Lung (tissue), 12 donors: Measurements from ENCODE around the gene SMIM21. TPM values are rescaled to one million over a fixed set of nuclear protein-coding genes. Genes with fewer than 3 reads are reported as not detected.

Source experiments
- ATAC-seq: fragments of 200-7000 bp; cut with Tn5 transposase; one replicate; pipeline ENCODE4 v1.9.1; 2020; ENCODE audit warnings: moderate number of reproducible peaks; ENCODE audit not compliant: insufficient read depth, low FRiP score
- DNase-seq, 3 donors: peaks; one replicate each; pipeline ENCODE4 v3.0.0-alpha.2; 2013 to 2017
- H3K27ac ChIP-seq, 2 donors: one replicate each; pipeline ENCODE4 v1.5.1; 2013; ENCODE audit warnings: mild to moderate bottlenecking in 2 of 2, moderate library complexity in 2 of 2, control low read depth in 1 of 2, inconsistent platforms in 1 of 2, low read depth in 1 of 2, low read length in 1 of 2
- H3K27me3 ChIP-seq, 3 donors: one replicate each; pipeline ENCODE4 v1.5.1; 2013; ENCODE audit warnings: low read length in 2 of 3; ENCODE audit not compliant: control insufficient read depth in 3 of 3, insufficient read depth in 3 of 3
- H3K36me3 ChIP-seq, 4 donors: one replicate each; pipeline ENCODE4 v1.5.1; 2013; ENCODE audit warnings: low read length in 4 of 4, mild to moderate bottlenecking in 1 of 4, moderate library complexity in 1 of 4; ENCODE audit not compliant: control insufficient read depth in 4 of 4, insufficient read depth in 4 of 4
- H3K4me1 ChIP-seq, 5 donors: one replicate each; pipeline ENCODE4 v1.5.1; 2013; ENCODE audit warnings: low read length in 5 of 5, mild to moderate bottlenecking in 2 of 5, moderate library complexity in 1 of 5; ENCODE audit not compliant: control insufficient read depth in 5 of 5, insufficient read depth in 5 of 5
- H3K4me3 ChIP-seq: one replicate; pipeline ENCODE4 v1.5.1; 2013; ENCODE audit warnings: mild to moderate bottlenecking, control low read depth, moderate library complexity
- H3K9ac ChIP-seq, 2 donors: one replicate each; pipeline ENCODE4 v1.5.1; 2013; ENCODE audit warnings: low read length in 2 of 2, control low read depth in 1 of 2; ENCODE audit not compliant: insufficient read depth in 1 of 2
- H3K9me3 ChIP-seq, 4 donors: one replicate each; pipeline ENCODE4 v1.5.1; 2013; ENCODE audit warnings: low read length in 3 of 4, mild to moderate bottlenecking in 1 of 4, moderate library complexity in 1 of 4; ENCODE audit not compliant: control insufficient read depth in 4 of 4, insufficient read depth in 3 of 4
- WGBS, 2 donors: extraction: QIAGEN DNeasy Blood & Tissue Kit; methylation state at CpG; one replicate each; pipeline ENCODE4 v1.1.7; 2013; 5-methylcytosine and 5-hydroxymethylcytosine counted together
- polyA plus RNA-seq, 2 donors: library from polyadenylated mRNA; stranded (reverse); fragments of 200-250 nt; gene quantifications; one replicate each; pipeline ENCODE4 v1.2.1, GENCODE V29; 2013
- total RNA-seq, 2 donors: library from RNA; depleted of rRNA in 1 of 2; stranded (reverse); fragments of >200 nt in 1 of 2; gene quantifications; one replicate each; pipeline ENCODE4 v1.2.1, GENCODE V29; 2014 to 2021
- TF ChIP-seq, protein P1 (sequence below): IDR thresholded peaks from 2 replicates; pipeline ENCODE4 v1.5.1; 2012; ENCODE audit warnings: mild to moderate bottlenecking; ENCODE audit errors: control extremely low read depth, extremely low read depth
- donor health status: control.
- donor health status: control.
- donor health status: Bipolar disorder and iron deficiency.
- donor health status: healthy.
- donor health status: DM: yes; HTN: yes; CAD: no.

SMIM21 gene
- total and polyA plus RNA-seq, 4 donors: not detected

DNA sequence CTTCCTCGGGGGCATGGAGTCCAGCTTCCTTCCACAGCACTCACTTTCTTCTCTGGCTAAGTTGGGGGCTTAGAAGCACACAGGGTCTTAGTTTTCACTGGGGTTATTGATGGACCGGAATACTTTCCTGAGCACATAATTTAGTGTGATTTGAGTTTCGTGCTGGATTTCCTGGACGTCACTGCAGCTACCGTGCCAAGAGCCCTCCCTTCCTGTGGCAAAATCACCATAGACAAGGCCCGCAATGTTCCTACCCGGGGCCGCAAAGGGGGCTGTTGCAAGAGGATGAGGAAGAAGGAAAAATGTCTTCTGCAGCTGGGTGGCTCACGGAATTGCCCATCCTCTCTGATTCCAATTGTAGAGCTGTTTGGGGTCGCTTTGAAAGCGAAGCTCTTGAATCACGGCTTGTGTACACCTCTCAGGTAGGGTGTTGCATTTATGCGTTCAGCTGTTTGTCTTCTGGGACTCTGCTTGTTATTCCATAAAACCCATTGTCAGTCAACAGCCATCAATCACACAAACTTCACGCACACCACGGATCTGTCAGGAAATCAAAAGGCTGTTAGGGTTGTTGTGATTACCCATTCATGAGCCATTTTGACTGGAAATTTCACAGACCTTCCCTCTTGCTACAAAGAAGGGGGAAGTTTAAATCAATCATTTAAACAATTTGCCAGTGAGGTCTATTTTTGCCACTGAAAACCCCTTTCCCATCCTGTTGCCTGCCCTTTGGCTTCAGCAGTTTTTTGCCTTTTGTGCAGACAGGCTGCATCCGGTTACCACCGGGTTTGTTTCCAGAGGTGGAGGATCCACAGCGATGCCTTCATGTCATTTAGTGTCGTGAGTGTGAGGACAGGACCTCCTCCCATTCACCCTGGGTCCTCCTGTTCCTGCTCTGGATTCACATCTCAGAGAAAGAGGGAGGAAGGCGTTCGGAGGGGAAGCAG lies 36.0 kb downstream of the SMIM21 start:
- DNase-seq (peak in 2 of 3 donors; percentile 30 to 34), ATAC-seq (no peak)
- Histone ChIP-seq H3K27ac (no peak overlapping the region), H3K4me3 (no peak overlapping the region), H3K36me3 (no peaks in the 10 kb centered on the region), H3K9ac (no peak overlapping the region), H3K9me3 (peaks cover 0 to 2% (median 0%) of the 10 kb centered on the region in 4 donors), H3K27me3 (no peaks in the 10 kb centered on the region), H3K4me1 (peaks cover 0 to 7% (median 0%) of the 10 kb centered on the region in 5 donors)
- WGBS, 2 donors: 55 to 61% methylated on average over 21 of the region's 21 CpGs
- TF ChIP-seq, protein P1, sequence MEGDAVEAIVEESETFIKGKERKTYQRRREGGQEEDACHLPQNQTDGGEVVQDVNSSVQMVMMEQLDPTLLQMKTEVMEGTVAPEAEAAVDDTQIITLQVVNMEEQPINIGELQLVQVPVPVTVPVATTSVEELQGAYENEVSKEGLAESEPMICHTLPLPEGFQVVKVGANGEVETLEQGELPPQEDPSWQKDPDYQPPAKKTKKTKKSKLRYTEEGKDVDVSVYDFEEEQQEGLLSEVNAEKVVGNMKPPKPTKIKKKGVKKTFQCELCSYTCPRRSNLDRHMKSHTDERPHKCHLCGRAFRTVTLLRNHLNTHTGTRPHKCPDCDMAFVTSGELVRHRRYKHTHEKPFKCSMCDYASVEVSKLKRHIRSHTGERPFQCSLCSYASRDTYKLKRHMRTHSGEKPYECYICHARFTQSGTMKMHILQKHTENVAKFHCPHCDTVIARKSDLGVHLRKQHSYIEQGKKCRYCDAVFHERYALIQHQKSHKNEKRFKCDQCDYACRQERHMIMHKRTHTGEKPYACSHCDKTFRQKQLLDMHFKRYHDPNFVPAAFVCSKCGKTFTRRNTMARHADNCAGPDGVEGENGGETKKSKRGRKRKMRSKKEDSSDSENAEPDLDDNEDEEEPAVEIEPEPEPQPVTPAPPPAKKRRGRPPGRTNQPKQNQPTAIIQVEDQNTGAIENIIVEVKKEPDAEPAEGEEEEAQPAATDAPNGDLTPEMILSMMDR: no peak

- no peaks in the 10 kb centered on the region for H3K36me3 ChIP-seq
- H3K27me3 ChIP-seq: no peaks in the 10 kb centered on the region
- peaks cover 0 to 7% (median 0%) of the 10 kb centered on the region in 5 donors for H3K4me1 ChIP-seq
- TF ChIP-seq, protein P1: no peak
- H3K27ac ChIP-seq: no peak overlapping the region
- 66 to 82% methylated on average over 2 of the region's 2 CpGs for WGBS, 2 donors
- no peak overlapping the region for H3K4me3 ChIP-seq
- peaks cover 0 to 2% (median 0%) of the 10 kb centered on the region in 4 donors for H3K9me3 ChIP-seq
- DNase-seq (no peak), ATAC-seq (no peak)
- H3K9ac ChIP-seq: no peak overlapping the region
These were observed 36.6 kb downstream of the SMIM21 start for GRCh38 chr18:75390854-75391253.

DNA sequence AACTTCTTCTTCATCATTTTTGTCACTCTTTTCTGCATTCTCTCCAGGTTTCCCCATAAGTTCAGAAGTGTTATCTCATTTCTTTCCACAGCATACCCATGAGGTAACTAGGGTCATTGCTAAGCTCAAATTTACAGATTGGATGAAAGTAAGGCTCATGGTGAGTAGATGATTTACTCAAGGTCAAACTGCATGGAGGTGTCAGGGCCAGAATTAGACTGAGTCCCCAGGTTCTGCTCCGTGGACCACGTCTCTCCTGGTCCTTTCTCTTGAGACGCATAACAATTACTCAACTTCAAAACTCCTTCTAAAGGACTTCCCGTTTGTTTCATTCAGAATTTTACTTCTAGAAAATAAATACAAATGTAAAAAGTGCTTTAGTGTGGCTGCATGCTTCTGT lies 43.4 kb downstream of the SMIM21 start:
- H3K9me3 ChIP-seq: peaks cover 0 to 2% (median 0%) of the 10 kb centered on the region in 4 donors
- H3K4me3 ChIP-seq: no peak overlapping the region
- no peaks in the 10 kb centered on the region for H3K27me3 ChIP-seq
- WGBS, 2 donors: 35 to 42% methylated on average over 4 of the region's 4 CpGs
- DNase-seq: no peak
- ATAC-seq: no peak
- H3K4me1 ChIP-seq: no peaks in the 10 kb centered on the region
- no peak overlapping the region for H3K27ac ChIP-seq
- no peak overlapping the region for H3K9ac ChIP-seq
- TF ChIP-seq, protein P1: no peak
- H3K36me3 ChIP-seq: no peaks in the 10 kb centered on the region
